Globus pallidus (tissue), 1 donor: Measurements from ENCODE around the gene SOCS4.
A peak's percentile ranks its signal among the peaks of the same experiment; 100 is the strongest.
"Not testable (repeated sequence)": the region's sequence is repeated elsewhere in the genome, so short reads cannot be mapped to it uniquely, and the experiment has no call there.

Experiments used
- DNase-seq: peaks from one replicate; pipeline ENCODE4 v3.0.0-alpha.2; 2015; ENCODE audit warnings: low spot score

The SOCS4 gene

GRCh38 chr14:55051423-55052268 lies 24.6 kb downstream of the SOCS4 start, which contains the start of gene MAPK1IP1L:
Gene MAPK1IP1L, plus strand, starts transcription at chr14:55051647. Its CDS starts 10,037 bp downstream, at chr14:55061684.
- peak; percentile 87 for DNase-seq

GRCh38 chr14:55052269-55052930 lies 25.4 kb downstream of the SOCS4 start:
- DNase-seq: peak; percentile 14

DNA sequence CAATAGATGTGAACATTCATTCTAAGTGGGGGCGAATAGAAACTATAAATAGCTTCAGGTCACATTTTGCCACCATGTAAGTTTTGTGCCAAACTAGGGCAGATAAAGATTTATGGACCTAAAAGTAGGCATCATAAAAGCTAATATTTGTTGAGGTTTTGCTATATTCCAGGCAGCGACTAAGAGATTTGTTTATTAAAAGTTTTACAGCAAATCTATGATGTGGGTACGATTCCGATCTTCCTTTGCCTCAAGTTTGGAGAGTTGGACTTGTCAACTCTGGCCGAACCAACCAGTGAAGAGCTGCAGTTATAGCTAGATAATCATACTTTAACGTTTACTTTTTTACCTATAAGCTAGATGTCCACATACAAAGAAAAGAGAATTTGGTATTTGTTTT lies 26.0 kb downstream of the SOCS4 start:
- no peak for DNase-seq

- no peak for DNase-seq
Observed at GRCh38 chr14:55053500-55053899, 26.5 kb downstream of the SOCS4 start.

DNA sequence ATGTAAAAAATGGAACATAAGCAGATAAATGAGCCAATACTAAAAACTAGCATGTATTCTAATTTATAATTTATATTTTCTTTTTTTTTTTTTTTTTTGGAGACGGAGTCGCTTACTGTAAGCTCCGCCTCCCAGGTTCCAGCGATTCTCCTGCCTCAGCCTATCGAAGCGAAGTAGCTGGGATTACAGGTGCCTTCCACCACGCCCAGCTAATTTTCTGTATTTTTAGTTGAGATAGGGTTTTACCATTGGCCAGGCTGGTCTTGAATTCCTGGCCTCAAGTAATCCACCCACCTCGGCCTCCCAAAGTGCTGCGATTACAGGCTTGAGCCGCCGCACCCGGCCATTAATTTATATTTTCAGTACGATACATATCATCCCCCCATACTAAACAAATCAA lies 27.1 kb downstream of the SOCS4 start:
- no peak for DNase-seq

DNA sequence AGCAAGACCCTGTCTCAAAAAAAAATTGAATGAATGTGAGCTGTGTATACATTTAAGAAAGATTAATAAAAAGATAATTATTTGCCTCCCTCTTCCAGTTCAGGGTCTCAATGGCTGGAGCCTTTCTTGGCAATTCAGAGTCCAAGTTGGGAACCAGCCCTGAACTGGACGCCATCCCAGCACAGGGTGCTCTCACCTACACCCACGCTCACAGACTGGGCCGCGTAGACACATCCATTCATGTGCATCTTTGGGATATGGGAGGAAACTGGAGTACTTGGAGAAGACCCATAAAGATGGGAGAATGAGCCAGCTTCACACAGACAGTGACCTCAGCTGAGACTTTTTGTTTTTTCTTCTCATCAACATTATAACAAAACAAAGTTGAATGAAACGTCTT lies 30.9 kb downstream of the SOCS4 start:
- no peak for DNase-seq

DNA sequence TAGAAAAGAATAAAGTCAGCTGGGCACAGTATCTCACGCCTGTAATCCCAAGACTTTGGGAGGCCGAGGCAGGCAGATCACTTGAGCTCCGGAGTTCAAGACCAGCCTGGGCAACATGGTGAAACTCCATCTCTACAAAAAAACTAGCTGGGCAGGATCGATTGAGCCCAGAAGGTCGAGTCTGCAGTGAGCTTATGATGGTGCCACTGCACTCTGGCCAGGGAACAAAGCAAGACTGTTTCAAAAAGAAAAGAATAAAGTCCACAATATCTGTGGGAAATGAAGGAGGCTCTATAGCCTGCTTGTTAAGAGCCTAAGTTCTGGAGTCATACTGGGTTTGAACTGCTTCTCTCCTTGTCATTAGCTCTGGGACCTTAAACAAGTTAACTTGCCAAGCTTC lies 32.3 kb downstream of the SOCS4 start:
- no peak for DNase-seq

GRCh38 chr14:55062517-55063351 lies 35.7 kb downstream of the SOCS4 start:
- DNase-seq: no peak

- DNase-seq: not testable (repeated sequence)
Observed at GRCh38 chr14:55064896-55065295, 37.9 kb downstream of the SOCS4 start.

- no peak for DNase-seq
Observed at GRCh38 chr14:55065411-55065810, 38.4 kb downstream of the SOCS4 start.

DNA sequence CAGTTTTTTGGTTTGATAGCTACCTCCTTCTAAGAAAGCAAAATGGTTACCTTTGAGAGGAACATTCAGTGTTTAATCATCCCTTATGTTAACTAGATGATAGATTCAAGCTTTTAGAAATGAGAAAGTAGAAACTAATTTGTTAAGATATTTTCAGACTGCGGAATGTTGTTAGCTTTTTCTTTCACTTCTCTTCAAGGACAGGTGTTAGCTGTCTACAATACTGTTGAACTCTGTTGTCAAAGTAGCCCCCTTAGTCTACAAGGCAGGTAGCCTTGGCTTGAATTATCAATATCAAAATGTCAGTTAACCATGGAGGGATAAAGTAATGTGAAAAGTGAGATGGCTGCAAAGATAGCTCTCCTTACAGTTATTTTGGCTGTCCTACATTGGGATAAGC lies 39.2 kb downstream of the SOCS4 start:
- no peak for DNase-seq

- no peak for DNase-seq
Observed at GRCh38 chr14:55070981-55071411, 44.0 kb downstream of the SOCS4 start.

GRCh38 chr14:55071870-55072640 lies 45.0 kb downstream of the SOCS4 start:
- DNase-seq: peak; percentile 74

DNA sequence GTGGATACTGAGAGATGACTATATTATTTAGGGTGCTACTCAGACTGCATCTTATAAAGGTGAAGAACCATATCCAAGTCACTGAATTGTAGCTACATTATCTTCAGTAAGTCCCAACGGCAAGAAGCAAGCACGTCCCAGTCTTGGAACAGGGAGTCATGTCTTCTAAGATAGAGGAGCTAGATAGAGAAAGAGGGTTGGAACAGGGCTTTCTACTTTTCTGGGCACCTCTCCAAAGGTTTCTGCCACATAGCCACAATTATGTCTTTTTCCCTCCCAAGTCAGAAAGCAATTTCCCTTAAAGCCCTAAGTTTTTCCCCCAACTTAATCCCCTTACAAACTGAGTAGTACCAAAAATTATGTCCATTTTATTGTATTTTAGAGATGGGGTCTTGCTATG lies 46.8 kb downstream of the SOCS4 start:
- no peak for DNase-seq

GRCh38 chr14:55074662-55075061 lies 47.6 kb downstream of the SOCS4 start:
- no peak for DNase-seq

DNA sequence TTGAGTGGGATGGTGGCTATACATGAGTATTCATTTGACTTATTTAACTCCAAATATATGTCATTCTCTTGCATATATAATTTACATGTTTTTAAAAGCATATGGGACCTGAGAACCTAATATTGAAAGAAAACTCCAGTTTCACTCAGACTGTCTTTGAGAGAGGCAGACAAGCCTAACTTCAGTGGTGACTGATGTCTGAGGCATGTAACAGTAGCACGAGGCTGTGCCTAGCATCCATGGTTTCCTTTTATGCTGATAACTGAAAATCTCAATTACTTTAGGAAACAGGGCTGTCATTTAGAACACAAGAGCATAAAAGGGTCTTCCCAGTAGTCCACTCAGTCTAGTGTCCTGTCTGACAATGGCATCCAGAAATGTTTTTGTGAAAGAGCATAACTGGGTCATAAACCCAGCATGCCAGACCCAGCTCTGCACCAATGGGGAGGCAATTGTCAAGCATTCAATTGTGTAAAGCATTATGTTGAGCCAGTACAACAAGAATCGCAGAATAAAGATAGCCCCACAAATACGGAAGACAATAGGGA lies 48.7 kb downstream of the SOCS4 start:
- no peak for DNase-seq

DNA sequence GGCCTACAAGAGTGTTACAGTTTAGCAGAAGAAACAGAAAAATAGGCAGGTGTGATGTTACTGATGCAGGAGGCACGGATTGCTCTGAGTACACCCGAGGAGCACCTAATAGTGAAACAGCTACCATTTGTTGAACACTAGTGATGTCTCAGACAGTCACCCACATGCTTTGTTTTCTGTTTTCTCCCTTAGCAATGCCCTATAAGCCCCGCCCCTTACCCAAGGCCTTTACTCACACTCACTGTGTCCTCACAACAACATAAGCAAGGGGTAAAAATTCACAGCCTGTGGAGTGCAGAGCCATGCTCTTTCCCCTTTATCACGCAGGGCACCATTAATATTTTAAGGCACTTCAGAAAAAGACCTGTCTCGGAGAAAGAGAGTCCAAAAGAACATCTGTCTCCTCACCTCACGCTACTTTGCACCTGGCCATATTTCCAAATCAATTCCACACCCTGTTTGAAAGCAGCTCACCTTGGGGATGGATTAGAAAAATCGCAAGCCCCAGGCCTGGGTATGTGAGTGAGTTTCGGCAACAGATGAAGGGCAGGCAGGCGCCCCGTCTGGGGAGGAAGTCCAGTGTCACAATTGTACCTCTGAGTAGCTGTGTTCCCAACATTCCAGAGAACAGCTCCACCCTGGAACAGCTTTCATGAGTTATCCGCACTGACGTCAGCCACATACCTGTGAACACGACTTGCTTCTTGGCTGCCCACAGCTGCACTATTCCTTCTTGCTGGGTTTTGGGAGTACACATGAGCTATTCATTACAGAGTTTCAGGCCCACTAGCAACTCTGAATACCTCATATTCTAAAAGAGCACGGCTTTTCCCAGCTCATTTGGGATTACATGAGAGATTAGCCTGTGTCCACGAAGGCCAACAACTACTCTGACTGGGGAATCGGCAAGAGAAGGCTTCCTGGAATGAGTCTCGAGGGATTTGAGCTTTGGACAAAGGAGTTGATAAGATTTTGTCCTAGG lies 50.4 kb downstream of the SOCS4 start:
- DNase-seq: no peak

- DNase-seq: not testable (repeated sequence)
Observed at GRCh38 chr14:55079961-55080360, 52.9 kb downstream of the SOCS4 start.

DNA sequence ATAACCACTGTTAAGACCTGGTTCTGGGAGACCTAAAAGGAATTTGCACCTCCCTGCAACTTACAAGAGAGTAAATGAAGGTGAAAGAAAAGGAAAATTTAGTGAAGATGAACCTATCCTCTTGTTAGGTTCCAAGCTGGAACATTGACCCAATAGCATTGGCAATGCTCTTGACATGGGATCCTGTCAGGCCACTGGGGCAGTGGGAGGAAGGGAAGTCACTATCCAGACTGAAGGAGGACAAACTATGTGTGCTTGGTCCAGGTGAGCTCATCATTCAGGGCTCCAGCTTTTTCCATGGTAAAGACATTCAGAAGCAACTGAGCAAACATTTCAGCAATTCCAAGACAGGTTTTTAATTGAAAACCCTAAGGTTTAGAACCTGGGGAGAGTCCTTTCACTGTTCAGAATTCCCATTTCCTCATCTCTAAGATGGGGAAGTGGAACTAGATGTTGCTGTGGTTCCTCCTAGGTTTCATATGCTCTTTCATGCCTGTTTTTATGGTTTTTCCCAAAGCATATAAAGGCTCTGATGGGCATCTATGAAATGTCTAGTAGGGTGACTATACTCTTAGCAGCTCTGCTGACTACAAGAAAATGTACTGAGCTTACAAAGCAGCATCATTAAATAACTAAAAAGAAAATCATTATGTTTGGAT lies 57.5 kb downstream of the SOCS4 start:
- no peak for DNase-seq
